HG03045 (cell line): ENCODE data around the gene RAB31.

Experiments
- ATAC-seq: cut with Tn5 transposase; IDR thresholded peaks from one replicate; pipeline ENCODE4 v1.9.1; 2021; ENCODE audit warnings: mild to moderate bottlenecking, moderate library complexity; ENCODE audit not compliant: unreplicated experiment

RAB31 gene

GRCh38 chr18:9858642-9859041, 150.5 kb downstream of the RAB31 start:
- ATAC-seq, result no peak

GRCh38 chr18:9859232-9859631, 151.1 kb downstream of the RAB31 start:
- no peak for ATAC-seq

GRCh38 chr18:9860682-9861081, 152.6 kb downstream of the RAB31 start:
- ATAC-seq, result no peak

GRCh38 chr18:9861157-9861556, 153.1 kb downstream of the RAB31 start:
- ATAC-seq, result peak; percentile 61

GRCh38 chr18:9861933-9862332, 153.8 kb downstream of the RAB31 start:
- no peak for ATAC-seq

GRCh38 chr18:9862686-9863085, 154.6 kb downstream of the RAB31 start:
- no peak for ATAC-seq

GRCh38 chr18:9863282-9863681, 155.2 kb downstream of the RAB31 start:
- no peak for ATAC-seq

- ATAC-seq, result no peak
Observed at GRCh38 chr18:9865764-9866490, 157.8 kb downstream of the RAB31 start.

- ATAC-seq, result no peak
Observed at GRCh38 chr18:9866627-9867026, 158.5 kb downstream of the RAB31 start.

- ATAC-seq, result no peak
Observed at GRCh38 chr18:9867071-9867594, 159.0 kb downstream of the RAB31 start.

- no peak for ATAC-seq
Observed at GRCh38 chr18:9868857-9869714, 161.0 kb downstream of the RAB31 start.

- no peak for ATAC-seq
Observed at GRCh38 chr18:9869715-9870430, 161.8 kb downstream of the RAB31 start.

- ATAC-seq, result no peak
Observed at GRCh38 chr18:9870431-9871008, 162.4 kb downstream of the RAB31 start.

- no peak for ATAC-seq
Observed at GRCh38 chr18:9871244-9871746, 163.2 kb downstream of the RAB31 start.

- no peak for ATAC-seq
Observed at GRCh38 chr18:9872823-9873222, 164.7 kb downstream of the RAB31 start.

- no peak for ATAC-seq
Observed at GRCh38 chr18:9874728-9875127, 166.6 kb downstream of the RAB31 start.

GRCh38 chr18:9876212-9876866, 168.2 kb downstream of the RAB31 start:
- no peak for ATAC-seq

- no peak for ATAC-seq
Observed at GRCh38 chr18:9876867-9877654, 169.0 kb downstream of the RAB31 start.

- no peak for ATAC-seq
Observed at GRCh38 chr18:9877655-9878014, 169.5 kb downstream of the RAB31 start.
